Pancreas (tissue), 10 donors: ENCODE data around the gene CFAP73. TPM values are rescaled to one million over a fixed set of nuclear protein-coding genes. Genes with fewer than 3 reads are reported as not detected.
A peak's percentile ranks its signal among the peaks of the same experiment; 100 is the strongest.

Experiments
- ATAC-seq, 4 donors: fragments of 200-7000 bp; cut with Tn5 transposase; one replicate each; pipeline versions ENCODE4 v1.8.0 to v1.9.1; 2020; ENCODE audit warnings: mild to moderate bottlenecking in 4 of 4, moderate library complexity in 4 of 4
- DNase-seq, 6 donors: peaks; one replicate each; pipeline ENCODE4 v3.0.0-alpha.2; 2020
- FAIRE-seq: peaks from 2 replicates; lab custom pipeline; 2012; peaks lifted over from hg19 to GRCh38; lab: Jason Lieb, UNC
- H3K27ac ChIP-seq, 4 donors: fragments of 200-600 bp; sonication (generic); 1 replicate in 3 of 4; 2 replicates in 1 of 4; pipeline versions ENCODE4 v1.5.0 to v1.8.0; 2020
- H3K27me3 ChIP-seq, 4 donors: fragments of 200-600 bp; one replicate each; pipeline ENCODE4 v1.8.0; 2021
- H3K36me3 ChIP-seq, 3 donors: fragments of 200-600 bp; sonication (generic) in 1 of 3; one replicate each; pipeline versions ENCODE4 v1.5.0 to v1.8.0; 2020 to 2021
- H3K4me1 ChIP-seq, 3 donors: fragments of 200-600 bp; one replicate each; pipeline ENCODE4 v1.8.0; 2021
- H3K4me3 ChIP-seq, 4 donors: fragments of 200-600 bp; sonication (generic) in 2 of 4; one replicate each; pipeline versions ENCODE4 v1.5.0 to v1.8.0; 2020 to 2021
- H3K9me3 ChIP-seq, 4 donors: fragments of 200-600 bp; one replicate each; pipeline ENCODE4 v1.8.0; 2021
- CTCF ChIP-seq, 4 donors: fragments of 200-600 bp; sonication (generic) in 3 of 4; IDR thresholded peaks; one replicate each; pipeline versions ENCODE4 v1.5.0 to v1.8.0; 2021; ENCODE audit warnings: antibody characterized with exemption in 4 of 4
- WGBS, 2 donors: extraction: QIAGEN DNeasy Blood & Tissue Kit; methylation state at CpG; one replicate each; pipeline ENCODE4 v1.1.7; 2013; 5-methylcytosine and 5-hydroxymethylcytosine counted together
- intact Hi-C, 3 donors: fragments of 100-400 bp; cut with DNase I; formaldehyde crosslinking; loops; one replicate each; pipeline versions ENCODE4 v1.11.1 to v1.14.2; 2022
- polyA plus RNA-seq, 2 donors: library from polyadenylated mRNA; stranded (reverse); fragments of 200-250 nt; gene quantifications; one replicate each; pipeline ENCODE4 v1.2.3, GENCODE V29; 2013
- total RNA-seq, 6 donors: library from RNA; stranded (reverse); fragmentation: NEBNext Ultra II Directional in 4 of 6; extraction: Animal tissue kit (Norgen Biotek cat#: 25700) in 4 of 6; gene quantifications; one replicate each; pipeline versions ENCODE4 v1.2.1 to v1.2.4, GENCODE V29; 2021 to 2023
- donor health status: healthy with polysubstance abuse.
- donor health status: DM: no; HTN: no; CAD: no; lungs with moderate emphysema.
- donor health status: DM: no; HTN: no; CAD: no.
- donor health status: control.
- donor health status: control.
- donor health status: Bipolar disorder and iron deficiency.
- donor health status: DM: yes; HTN: yes; CAD: no.
- donor health status: DM: no; HTN: no; CAD: no.
- donor health status: DM: no; HTN: no; CAD: no.
- donor health status: DM: yes; HTN: yes; CAD: no.

Gene CFAP73
- total and polyA plus RNA-seq, 8 donors = 0.12 to 0.61 (median 0.23) TPM; not detected in 3

- peak in 5 of 6 donors; percentile 36 to 73 (median 66) for DNase-seq
- no peak for TF ChIP-seq CTCF (IDR thresholded peaks at IDR 0.05)
- no peak for FAIRE-seq
- Histone ChIP-seq H3K36me3 (no peaks in the 10 kb centered on the region), H3K4me3 (peak overlapping the region in 1 of 4 donors; percentile 38), H3K27ac (no peak overlapping the region), H3K4me1 (no peaks in the 10 kb centered on the region), H3K9me3 (no peaks in the 10 kb centered on the region), H3K27me3 (no peaks in the 10 kb centered on the region)
- intact Hi-C loops = loop anchor here in 1 of 3 donors (10.0 kb wide), 1 partner anchor 61 kb away; no protein-coding TSS in a partner anchor
- WGBS, 2 donors = 8 to 10% methylated on average over 38 to 43 of the region's 43 CpGs
- ATAC-seq = peak; percentile 71 to 92 (median 75)
Measured at GRCh38 chr12:113103756-113104450, 45.6 kb upstream of the CFAP73 start.

GRCh38 chr12:113104953-113105510 is 44.5 kb upstream of the CFAP73 start:
- intact Hi-C loops = loop anchor here in 1 of 3 donors (10.0 kb wide), 1 partner anchor 60 kb away; no protein-coding TSS in a partner anchor
- no peak for TF ChIP-seq CTCF (IDR thresholded peaks at IDR 0.05)
- Histone ChIP-seq H3K36me3 (no peaks in the 10 kb centered on the region), H3K4me1 (no peaks in the 10 kb centered on the region), H3K9me3 (no peaks in the 10 kb centered on the region), H3K4me3 (no peak overlapping the region), H3K27ac (no peak overlapping the region), H3K27me3 (no peaks in the 10 kb centered on the region)
- DNase-seq = no peak
- FAIRE-seq = no peak
- no peak for ATAC-seq
- 80 to 81% methylated on average over 13 of the region's 13 CpGs for WGBS, 2 donors

- H3K36me3 ChIP-seq = no peaks in the 10 kb centered on the region
- H3K4me3 ChIP-seq = no peak overlapping the region
- 86 to 95% methylated on average over 15 of the region's 15 CpGs for WGBS, 2 donors
- H3K27me3 ChIP-seq = no peaks in the 10 kb centered on the region
- ATAC-seq (no peak), DNase-seq (no peak), FAIRE-seq (no peak)
- H3K4me1 ChIP-seq = no peaks in the 10 kb centered on the region
- H3K9me3 ChIP-seq = no peaks in the 10 kb centered on the region
- H3K27ac ChIP-seq = no peak overlapping the region
- TF ChIP-seq CTCF (IDR thresholded peaks at IDR 0.05) = no peak
- intact Hi-C loops = loop anchor here in 1 of 3 donors (10.0 kb wide), 1 partner anchor 59 kb away; no protein-coding TSS in a partner anchor
Measured at GRCh38 chr12:113105606-113106271, 43.8 kb upstream of the CFAP73 start.

- no peak overlapping the region for H3K4me3 ChIP-seq
- no peak for FAIRE-seq
- no peak for ATAC-seq
- intact Hi-C loops = loop anchor here in 1 of 3 donors (10.0 kb wide), 1 partner anchor 58 kb away; no protein-coding TSS in a partner anchor
- DNase-seq = no peak
- no peaks in the 10 kb centered on the region for H3K4me1 ChIP-seq
- no peaks in the 10 kb centered on the region for H3K27me3 ChIP-seq
- no peak overlapping the region for H3K27ac ChIP-seq
- TF ChIP-seq CTCF (IDR thresholded peaks at IDR 0.05) = no peak
- no peaks in the 10 kb centered on the region for H3K9me3 ChIP-seq
- whole genome bisulfite sequencing, 2 donors = 64 to 69% methylated on average over 1 of the region's 1 CpG
- H3K36me3 ChIP-seq = no peaks in the 10 kb centered on the region
Measured at GRCh38 chr12:113106361-113106760, 43.2 kb upstream of the CFAP73 start.
